WTC11 (cell line): ENCODE measurements around the gene ROBO2. TPM values are rescaled to one million over a fixed set of nuclear protein-coding genes. Genes with fewer than 3 reads are reported as not detected.

Source experiments
- ATAC-seq: fragments of 200-7000 bp; cut with Tn5 transposase; 2 replicates; pipeline ENCODE4 v1.10.0; 2021; ENCODE audit warnings: mild to moderate bottlenecking, moderate library complexity
- CTCF ChIA-PET: fragments of 300-600 bp; sonication (Branson Sonifier 250); formaldehyde crosslinking; loops from one replicate; lab custom pipeline; 2021; ENCODE audit warnings: antibody characterized with exemption; lab: Charles Lee
- POLR2A ChIA-PET: fragments of 350-600 bp; sonication (Branson Sonifier 250); formaldehyde crosslinking; loops from one replicate; lab custom pipeline; 2021; ENCODE audit warnings: antibody characterized with exemption; lab: Charles Lee
- DNase-seq: peaks from one replicate; pipeline ENCODE4 v3.0.0; 2021; ENCODE audit warnings: low spot score
- H3K27ac Mint-ChIP-seq: 2 replicates; pipeline ENCODE4 v1.8.0; 2021; ENCODE audit warnings: mixed read lengths
- H3K27me3 Mint-ChIP-seq: 2 replicates; pipeline ENCODE4 v1.8.0; 2021; ENCODE audit warnings: low read depth, mild to moderate bottlenecking, moderate library complexity, mixed read lengths
- H3K36me3 Mint-ChIP-seq: 2 replicates; pipeline ENCODE4 v1.8.0; 2021; ENCODE audit warnings: mixed read lengths
- H3K4me1 Mint-ChIP-seq: 2 replicates; pipeline ENCODE4 v1.8.0; 2022; ENCODE audit warnings: mixed read lengths
- H3K4me3 Mint-ChIP-seq: 2 replicates; pipeline ENCODE4 v1.8.0; 2021; ENCODE audit warnings: mild to moderate bottlenecking, moderate library complexity, mixed read lengths
- H3K9me3 Mint-ChIP-seq: 2 replicates; pipeline ENCODE4 v1.8.0; 2021; ENCODE audit warnings: mixed read lengths
- ATF1 ChIP-seq: sonication (generic); formaldehyde crosslinking; IDR thresholded peaks from 2 replicates; pipeline ENCODE4 v1.8.1; 2023; ENCODE audit warnings: mild to moderate bottlenecking, moderate library complexity, missing genetic modification reagents
- ESRRA ChIP-seq: sonication (generic); formaldehyde crosslinking; IDR thresholded peaks from 2 replicates; pipeline ENCODE4 v1.8.1; 2022; ENCODE audit warnings: mild to moderate bottlenecking, missing genetic modification reagents, borderline replicate concordance
- ETV6 ChIP-seq: sonication (generic); formaldehyde crosslinking; IDR thresholded peaks from 2 replicates; pipeline ENCODE4 v1.8.1; 2022; ENCODE audit warnings: mild to moderate bottlenecking, missing genetic modification reagents
- KAT7 ChIP-seq: sonication (generic); formaldehyde crosslinking; IDR thresholded peaks from 2 replicates; pipeline ENCODE4 v1.8.1; 2023; ENCODE audit warnings: missing genetic modification reagents, mild to moderate bottlenecking, borderline replicate concordance
- PRRX2 ChIP-seq: fragments of 250-450 bp; sonication (Bioruptor Pico); IDR thresholded peaks from 2 replicates; pipeline ENCODE4 v1.8.0; 2021; ENCODE audit warnings: mild to moderate bottlenecking
- SMAD3 ChIP-seq: sonication (generic); formaldehyde crosslinking; IDR thresholded peaks from 2 replicates; pipeline ENCODE4 v1.8.0; 2022; ENCODE audit warnings: missing genetic modification reagents, mild to moderate bottlenecking, borderline replicate concordance
- SP1 ChIP-seq: sonication (generic); formaldehyde crosslinking; conservative IDR thresholded peaks from 2 replicates; pipeline ENCODE4 v1.8.1; 2022; ENCODE audit warnings: missing genetic modification reagents
- TEAD4 ChIP-seq: sonication (generic); formaldehyde crosslinking; IDR thresholded peaks from 2 replicates; pipeline ENCODE4 v1.8.0; 2022; ENCODE audit warnings: mild to moderate bottlenecking, missing genetic modification reagents
- ZNF121 ChIP-seq: sonication (generic); formaldehyde crosslinking; IDR thresholded peaks from 2 replicates; pipeline ENCODE4 v1.8.0; 2023; ENCODE audit warnings: missing genetic modification reagents
- ZNF219 ChIP-seq: sonication (generic); formaldehyde crosslinking; IDR thresholded peaks from 2 replicates; pipeline ENCODE4 v1.8.0; 2023; ENCODE audit warnings: missing genetic modification reagents, mild to moderate bottlenecking, borderline replicate concordance
- ZNF396 ChIP-seq: fragments of 250-450 bp; sonication (Bioruptor Pico); IDR thresholded peaks from 2 replicates; pipeline ENCODE4 v1.8.0; 2021; ENCODE audit warnings: mild to moderate bottlenecking, moderate library complexity, borderline replicate concordance
- ZNF671 ChIP-seq: fragments of 250-450 bp; sonication (Bioruptor Pico); IDR thresholded peaks from 2 replicates; pipeline ENCODE4 v1.8.0; 2021; ENCODE audit warnings: mild to moderate bottlenecking
- total RNA-seq: library from RNA; stranded (reverse); gene quantifications from 3 replicates; pipeline ENCODE4 v1.2.3, GENCODE V29; 2021
- TF ChIP-seq, protein P1 (sequence below): sonication (generic); formaldehyde crosslinking; IDR thresholded peaks from 2 replicates; pipeline ENCODE4 v1.8.0; 2022; ENCODE audit warnings: mild to moderate bottlenecking, missing genetic modification reagents
- TF ChIP-seq, protein P2 (sequence below): sonication (generic); formaldehyde crosslinking; IDR thresholded peaks from 2 replicates; pipeline ENCODE4 v1.8.1; 2023; ENCODE audit warnings: mild to moderate bottlenecking, moderate library complexity, missing genetic modification reagents
- TF ChIP-seq, protein P3 (sequence below): fragments of 250-450 bp; sonication (Bioruptor Pico); IDR thresholded peaks from 2 replicates; pipeline ENCODE4 v2.1.2; 2022; ENCODE audit warnings: mild to moderate bottlenecking, moderate library complexity
- TF ChIP-seq, protein P4 (sequence below): sonication (generic); formaldehyde crosslinking; IDR thresholded peaks from 2 replicates; pipeline ENCODE4 v1.8.1; 2023; ENCODE audit warnings: mild to moderate bottlenecking, missing genetic modification reagents, moderate library complexity
- TF ChIP-seq, protein P5 (sequence below): sonication (generic); formaldehyde crosslinking; IDR thresholded peaks from 2 replicates; pipeline ENCODE4 v1.8.0; 2022; ENCODE audit warnings: mild to moderate bottlenecking, missing genetic modification reagents
- TF ChIP-seq, protein P6 (sequence below): fragments of 250-450 bp; sonication (Bioruptor Pico); IDR thresholded peaks from 2 replicates; pipeline ENCODE4 v1.9.0; 2021; ENCODE audit warnings: mild to moderate bottlenecking
- TF ChIP-seq, protein P7 (sequence below): sonication (generic); formaldehyde crosslinking; IDR thresholded peaks from 2 replicates; pipeline ENCODE4 v1.8.1; 2023; ENCODE audit warnings: mild to moderate bottlenecking, missing genetic modification reagents, borderline replicate concordance
- TF ChIP-seq, protein P8 (sequence below): sonication (generic); formaldehyde crosslinking; IDR thresholded peaks from 2 replicates; pipeline ENCODE4 v1.8.1; 2022; ENCODE audit warnings: mild to moderate bottlenecking, missing genetic modification reagents, moderate library complexity, borderline replicate concordance

Gene ROBO2
- total RNA-seq, 1 experiment from 2014 or later: 11.7 TPM

DNA sequence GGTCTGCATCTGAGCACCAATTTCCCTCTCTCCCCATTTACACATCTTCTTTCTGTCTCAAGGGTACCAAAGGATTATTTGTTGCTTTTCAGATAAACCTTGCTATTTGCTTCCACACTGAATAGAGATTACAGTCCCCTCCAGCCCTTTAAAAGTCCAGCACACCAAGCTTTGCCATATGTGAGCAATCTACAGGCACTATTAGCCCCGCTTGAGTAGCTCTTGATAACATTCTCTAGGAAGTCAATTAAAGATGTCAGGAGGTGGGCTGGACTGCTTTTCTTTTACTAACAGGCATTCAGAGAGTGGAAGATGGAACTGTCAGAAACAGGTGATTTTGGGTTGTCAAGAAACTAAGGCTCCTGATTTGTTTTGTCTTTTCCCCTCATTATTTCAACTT, 417.0 kb downstream of the ROBO2 start:
- no peak for DNase-seq
- CTCF ChIA-PET: no interaction called here
- no peak for TF ChIP-seq ZNF671 (CRISPR knock-in tag)
- no peak for TF ChIP-seq TEAD4
- TF ChIP-seq ZNF121 (CRISPR knock-in tag): no peak
- no peak for TF ChIP-seq ATF1 (CRISPR knock-in tag)
- TF ChIP-seq, protein P1, sequence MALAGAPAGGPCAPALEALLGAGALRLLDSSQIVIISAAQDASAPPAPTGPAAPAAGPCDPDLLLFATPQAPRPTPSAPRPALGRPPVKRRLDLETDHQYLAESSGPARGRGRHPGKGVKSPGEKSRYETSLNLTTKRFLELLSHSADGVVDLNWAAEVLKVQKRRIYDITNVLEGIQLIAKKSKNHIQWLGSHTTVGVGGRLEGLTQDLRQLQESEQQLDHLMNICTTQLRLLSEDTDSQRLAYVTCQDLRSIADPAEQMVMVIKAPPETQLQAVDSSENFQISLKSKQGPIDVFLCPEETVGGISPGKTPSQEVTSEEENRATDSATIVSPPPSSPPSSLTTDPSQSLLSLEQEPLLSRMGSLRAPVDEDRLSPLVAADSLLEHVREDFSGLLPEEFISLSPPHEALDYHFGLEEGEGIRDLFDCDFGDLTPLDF (CRISPR knock-in tag): no peak
- TF ChIP-seq, protein P2, sequence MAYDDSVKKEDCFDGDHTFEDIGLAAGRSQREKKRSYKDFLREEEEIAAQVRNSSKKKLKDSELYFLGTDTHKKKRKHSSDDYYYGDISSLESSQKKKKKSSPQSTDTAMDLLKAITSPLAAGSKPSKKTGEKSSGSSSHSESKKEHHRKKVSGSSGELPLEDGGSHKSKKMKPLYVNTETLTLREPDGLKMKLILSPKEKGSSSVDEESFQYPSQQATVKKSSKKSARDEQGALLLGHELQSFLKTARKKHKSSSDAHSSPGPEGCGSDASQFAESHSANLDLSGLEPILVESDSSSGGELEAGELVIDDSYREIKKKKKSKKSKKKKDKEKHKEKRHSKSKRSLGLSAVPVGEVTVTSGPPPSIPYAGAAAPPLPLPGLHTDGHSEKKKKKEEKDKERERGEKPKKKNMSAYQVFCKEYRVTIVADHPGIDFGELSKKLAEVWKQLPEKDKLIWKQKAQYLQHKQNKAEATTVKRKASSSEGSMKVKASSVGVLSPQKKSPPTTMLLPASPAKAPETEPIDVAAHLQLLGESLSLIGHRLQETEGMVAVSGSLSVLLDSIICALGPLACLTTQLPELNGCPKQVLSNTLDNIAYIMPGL (CRISPR knock-in tag): no peak
- TF ChIP-seq, protein P3, sequence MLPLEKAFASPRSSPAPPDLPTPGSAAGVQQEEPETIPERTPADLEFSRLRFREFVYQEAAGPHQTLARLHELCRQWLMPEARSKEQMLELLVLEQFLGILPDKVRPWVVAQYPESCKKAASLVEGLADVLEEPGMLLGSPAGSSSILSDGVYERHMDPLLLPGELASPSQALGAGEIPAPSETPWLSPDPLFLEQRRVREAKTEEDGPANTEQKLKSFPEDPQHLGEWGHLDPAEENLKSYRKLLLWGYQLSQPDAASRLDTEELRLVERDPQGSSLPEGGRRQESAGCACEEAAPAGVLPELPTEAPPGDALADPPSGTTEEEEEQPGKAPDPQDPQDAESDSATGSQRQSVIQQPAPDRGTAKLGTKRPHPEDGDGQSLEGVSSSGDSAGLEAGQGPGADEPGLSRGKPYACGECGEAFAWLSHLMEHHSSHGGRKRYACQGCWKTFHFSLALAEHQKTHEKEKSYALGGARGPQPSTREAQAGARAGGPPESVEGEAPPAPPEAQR: no peak
- TF ChIP-seq, protein P4, sequence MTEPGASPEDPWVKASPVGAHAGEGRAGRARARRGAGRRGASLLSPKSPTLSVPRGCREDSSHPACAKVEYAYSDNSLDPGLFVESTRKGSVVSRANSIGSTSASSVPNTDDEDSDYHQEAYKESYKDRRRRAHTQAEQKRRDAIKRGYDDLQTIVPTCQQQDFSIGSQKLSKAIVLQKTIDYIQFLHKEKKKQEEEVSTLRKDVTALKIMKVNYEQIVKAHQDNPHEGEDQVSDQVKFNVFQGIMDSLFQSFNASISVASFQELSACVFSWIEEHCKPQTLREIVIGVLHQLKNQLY: no peak
- TF ChIP-seq PRRX2 (CRISPR knock-in tag): no peak
- TF ChIP-seq SMAD3 (CRISPR knock-in tag): no peak
- no peak for TF ChIP-seq ZNF396
- TF ChIP-seq ETV6 (CRISPR knock-in tag): no peak
- TF ChIP-seq, protein P5, sequence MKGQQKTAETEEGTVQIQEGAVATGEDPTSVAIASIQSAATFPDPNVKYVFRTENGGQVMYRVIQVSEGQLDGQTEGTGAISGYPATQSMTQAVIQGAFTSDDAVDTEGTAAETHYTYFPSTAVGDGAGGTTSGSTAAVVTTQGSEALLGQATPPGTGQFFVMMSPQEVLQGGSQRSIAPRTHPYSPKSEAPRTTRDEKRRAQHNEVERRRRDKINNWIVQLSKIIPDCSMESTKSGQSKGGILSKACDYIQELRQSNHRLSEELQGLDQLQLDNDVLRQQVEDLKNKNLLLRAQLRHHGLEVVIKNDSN: no peak
- no peak for TF ChIP-seq SP1 (CRISPR knock-in tag)
- TF ChIP-seq, protein P6, sequence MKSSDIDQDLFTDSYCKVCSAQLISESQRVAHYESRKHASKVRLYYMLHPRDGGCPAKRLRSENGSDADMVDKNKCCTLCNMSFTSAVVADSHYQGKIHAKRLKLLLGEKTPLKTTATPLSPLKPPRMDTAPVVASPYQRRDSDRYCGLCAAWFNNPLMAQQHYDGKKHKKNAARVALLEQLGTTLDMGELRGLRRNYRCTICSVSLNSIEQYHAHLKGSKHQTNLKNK (CRISPR knock-in tag): no peak
- no peak for TF ChIP-seq ESRRA (CRISPR knock-in tag)
- TF ChIP-seq ZNF219 (CRISPR knock-in tag): no peak
- TF ChIP-seq, protein P7, sequence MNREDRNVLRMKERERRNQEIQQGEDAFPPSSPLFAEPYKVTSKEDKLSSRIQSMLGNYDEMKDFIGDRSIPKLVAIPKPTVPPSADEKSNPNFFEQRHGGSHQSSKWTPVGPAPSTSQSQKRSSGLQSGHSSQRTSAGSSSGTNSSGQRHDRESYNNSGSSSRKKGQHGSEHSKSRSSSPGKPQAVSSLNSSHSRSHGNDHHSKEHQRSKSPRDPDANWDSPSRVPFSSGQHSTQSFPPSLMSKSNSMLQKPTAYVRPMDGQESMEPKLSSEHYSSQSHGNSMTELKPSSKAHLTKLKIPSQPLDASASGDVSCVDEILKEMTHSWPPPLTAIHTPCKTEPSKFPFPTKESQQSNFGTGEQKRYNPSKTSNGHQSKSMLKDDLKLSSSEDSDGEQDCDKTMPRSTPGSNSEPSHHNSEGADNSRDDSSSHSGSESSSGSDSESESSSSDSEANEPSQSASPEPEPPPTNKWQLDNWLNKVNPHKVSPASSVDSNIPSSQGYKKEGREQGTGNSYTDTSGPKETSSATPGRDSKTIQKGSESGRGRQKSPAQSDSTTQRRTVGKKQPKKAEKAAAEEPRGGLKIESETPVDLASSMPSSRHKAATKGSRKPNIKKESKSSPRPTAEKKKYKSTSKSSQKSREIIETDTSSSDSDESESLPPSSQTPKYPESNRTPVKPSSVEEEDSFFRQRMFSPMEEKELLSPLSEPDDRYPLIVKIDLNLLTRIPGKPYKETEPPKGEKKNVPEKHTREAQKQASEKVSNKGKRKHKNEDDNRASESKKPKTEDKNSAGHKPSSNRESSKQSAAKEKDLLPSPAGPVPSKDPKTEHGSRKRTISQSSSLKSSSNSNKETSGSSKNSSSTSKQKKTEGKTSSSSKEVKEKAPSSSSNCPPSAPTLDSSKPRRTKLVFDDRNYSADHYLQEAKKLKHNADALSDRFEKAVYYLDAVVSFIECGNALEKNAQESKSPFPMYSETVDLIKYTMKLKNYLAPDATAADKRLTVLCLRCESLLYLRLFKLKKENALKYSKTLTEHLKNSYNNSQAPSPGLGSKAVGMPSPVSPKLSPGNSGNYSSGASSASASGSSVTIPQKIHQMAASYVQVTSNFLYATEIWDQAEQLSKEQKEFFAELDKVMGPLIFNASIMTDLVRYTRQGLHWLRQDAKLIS (CRISPR knock-in tag): no peak
- TF ChIP-seq KAT7 (CRISPR knock-in tag): no peak
- TF ChIP-seq, protein P8, sequence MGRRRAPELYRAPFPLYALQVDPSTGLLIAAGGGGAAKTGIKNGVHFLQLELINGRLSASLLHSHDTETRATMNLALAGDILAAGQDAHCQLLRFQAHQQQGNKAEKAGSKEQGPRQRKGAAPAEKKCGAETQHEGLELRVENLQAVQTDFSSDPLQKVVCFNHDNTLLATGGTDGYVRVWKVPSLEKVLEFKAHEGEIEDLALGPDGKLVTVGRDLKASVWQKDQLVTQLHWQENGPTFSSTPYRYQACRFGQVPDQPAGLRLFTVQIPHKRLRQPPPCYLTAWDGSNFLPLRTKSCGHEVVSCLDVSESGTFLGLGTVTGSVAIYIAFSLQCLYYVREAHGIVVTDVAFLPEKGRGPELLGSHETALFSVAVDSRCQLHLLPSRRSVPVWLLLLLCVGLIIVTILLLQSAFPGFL (CRISPR knock-in tag): no peak
- Mint-ChIP-seq H3K27me3 (no peaks in the 10 kb centered on the region), H3K27ac (no peak overlapping the region), H3K36me3 (no peaks in the 10 kb centered on the region), H3K4me1 (peaks cover 22% of the 10 kb centered on the region), H3K9me3 (peaks cover 11% of the 10 kb centered on the region), H3K4me3 (no peak overlapping the region)
- POLR2A ChIA-PET: no interaction called here
- ATAC-seq: no peak
